NOMO-1 (cell line): ENCODE measurements around the gene IL6ST.
A peak's percentile ranks its signal among the peaks of the same experiment; 100 is the strongest.
"Not testable (repeated sequence)": the region's sequence is repeated elsewhere in the genome, so short reads cannot be mapped to it uniquely, and the experiment has no call there.

ENCODE experiments used
- DNase-seq, 2 experiments: peaks; one replicate each; lab custom pipeline; 2025; ENCODE audit not compliant: unreplicated experiment in 2 of 2; lab: John Stamatoyannopoulos, UW

The IL6ST gene

DNA sequence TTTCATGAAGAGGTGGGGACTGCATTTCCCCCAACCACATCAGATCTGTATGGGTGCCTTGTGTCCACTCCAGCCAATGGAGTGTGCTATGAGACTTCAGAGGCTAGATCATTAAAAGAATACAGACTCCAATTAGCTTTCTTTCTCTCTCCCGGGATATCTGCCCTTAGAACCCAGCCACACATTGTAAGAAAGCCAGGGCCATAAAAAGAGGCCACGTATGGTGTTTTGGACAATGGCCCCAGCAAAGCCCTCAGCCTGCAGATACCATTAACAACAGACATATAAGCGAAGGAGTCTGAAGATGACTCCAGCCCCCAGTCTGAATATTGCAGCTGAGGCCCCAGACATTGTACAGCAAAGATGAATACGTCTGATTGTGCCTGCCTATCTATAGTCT lies 21.5 kb downstream of the IL6ST start:
- no peak for DNase-seq

DNA sequence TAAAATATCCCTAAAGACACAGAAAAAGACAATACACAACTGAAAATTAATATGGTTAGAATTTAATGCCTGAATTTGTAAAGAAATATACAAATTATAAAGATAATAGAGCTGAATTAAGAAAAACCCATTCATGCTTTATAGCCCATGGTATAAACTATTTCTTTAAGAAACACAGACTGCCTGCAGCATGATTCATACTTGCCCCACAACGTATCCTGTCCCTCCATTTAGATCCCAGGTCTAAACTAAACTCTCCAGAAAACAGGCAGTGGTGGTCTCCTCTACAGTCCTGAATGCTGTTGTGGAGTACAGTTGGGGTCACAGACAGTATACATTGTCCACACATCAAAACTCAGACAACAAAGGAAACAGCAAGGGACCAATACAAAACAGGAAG lies 24.8 kb downstream of the IL6ST start:
- DNase-seq = no peak

DNA sequence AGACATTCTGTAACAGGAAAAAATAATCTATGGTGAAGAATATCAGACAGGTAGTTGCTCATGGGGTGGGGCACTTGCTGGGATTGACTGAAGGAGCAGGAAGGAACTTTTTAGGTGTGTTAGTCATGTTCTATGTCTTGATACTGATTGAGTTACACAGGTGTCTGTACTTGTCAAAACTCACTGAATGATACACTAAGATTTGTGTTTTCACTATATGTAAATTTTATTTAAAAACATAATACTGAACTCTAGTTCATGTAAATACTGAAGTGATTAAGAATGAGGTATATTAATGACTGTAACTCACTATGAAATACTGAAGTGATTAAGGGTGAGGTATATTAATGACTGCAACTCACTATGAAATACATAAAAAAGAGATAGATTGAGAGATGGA lies 28.5 kb downstream of the IL6ST start:
- no peak for DNase-seq

DNA sequence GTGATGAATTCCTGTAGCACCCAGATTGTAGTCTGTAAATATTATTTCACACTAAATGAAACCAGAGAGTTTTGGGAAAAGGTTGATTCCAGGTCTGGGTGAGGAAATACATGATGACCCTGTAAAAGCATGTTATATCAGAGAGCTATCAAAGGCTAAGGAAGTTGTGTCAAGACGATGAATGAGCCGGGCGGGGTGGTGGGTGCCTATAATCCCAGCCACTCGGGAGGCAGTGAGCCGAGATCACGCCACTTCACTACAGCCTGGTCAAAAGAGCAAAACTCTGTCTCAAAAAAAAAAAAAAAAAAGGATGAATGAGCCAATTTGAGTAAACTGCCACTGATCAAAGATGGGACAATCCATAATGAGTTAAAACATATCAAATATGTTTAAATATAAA lies 29.2 kb downstream of the IL6ST start:
- DNase-seq = no peak

DNA sequence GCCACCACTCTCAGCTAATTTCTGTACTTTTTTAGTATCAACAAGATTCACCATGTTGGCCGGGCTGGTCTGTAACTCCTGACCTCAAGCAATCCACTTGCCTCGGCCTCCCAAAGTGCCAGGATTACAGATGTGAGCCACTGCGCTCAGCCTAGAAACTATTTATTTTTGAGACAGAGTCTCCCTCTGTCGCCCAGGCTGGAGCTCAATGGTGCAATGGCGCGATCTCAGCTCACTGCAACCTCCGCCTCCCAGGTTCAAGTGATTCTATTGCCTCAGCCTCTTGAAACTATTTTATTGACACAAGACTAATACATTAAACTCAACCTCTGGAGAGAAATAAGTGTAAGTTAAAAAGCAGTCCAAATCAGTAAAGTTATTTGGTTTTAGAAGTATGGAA lies 34.0 kb downstream of the IL6ST start:
- no peak for DNase-seq

- no peak for DNase-seq
These were observed 35.6 kb downstream of the IL6ST start for GRCh38 chr5:55959208-55959607.

DNA sequence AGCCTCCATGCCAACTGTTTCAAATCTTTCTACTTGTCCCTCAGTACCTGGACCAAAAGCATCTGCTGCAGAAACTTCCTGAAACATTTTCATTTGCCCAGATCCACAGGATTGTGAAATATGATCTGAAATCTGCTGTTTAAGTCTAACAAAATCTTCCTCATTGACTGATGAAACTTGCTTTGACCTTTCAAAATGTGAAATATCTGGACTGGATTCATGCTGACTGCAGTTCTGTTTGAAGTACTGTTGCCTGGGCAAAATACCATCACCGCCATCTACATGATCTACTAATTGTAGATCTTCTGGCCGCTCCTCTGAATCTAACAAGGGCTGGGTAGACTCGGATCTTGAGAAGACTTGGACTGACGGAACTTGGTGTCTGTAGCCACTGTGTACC lies 53.6 kb downstream of the IL6ST start:
- not testable (repeated sequence) for DNase-seq

GRCh38 chr5:55937598-55937997 lies 57.2 kb downstream of the IL6ST start:
- not testable (repeated sequence) for DNase-seq

GRCh38 chr5:55936100-55936693 lies 58.6 kb downstream of the IL6ST start:
- DNase-seq = peak; percentile 35 to 67

DNA sequence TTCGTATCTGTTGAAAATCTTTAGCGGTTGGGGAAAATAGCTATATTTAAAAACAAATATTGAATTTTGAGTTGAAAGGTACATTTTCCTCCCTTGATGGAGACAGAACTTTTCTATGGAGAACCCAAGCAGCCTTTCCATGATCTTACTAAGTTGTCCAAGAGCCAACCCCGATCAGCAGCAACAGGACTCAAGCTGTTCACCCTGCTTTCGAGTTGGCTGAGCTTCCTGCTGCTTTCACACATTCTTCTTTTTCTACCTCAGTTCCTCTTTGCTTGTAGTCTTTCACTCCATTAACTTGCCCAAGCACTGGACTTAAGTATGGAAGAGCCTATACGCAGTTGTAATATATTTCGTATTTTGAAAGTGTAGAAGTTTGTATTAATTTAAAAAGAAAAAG lies 59.4 kb downstream of the IL6ST start:
- DNase-seq = no peak

GRCh38 chr5:55934720-55935119 lies 60.0 kb downstream of the IL6ST start:
- no peak for DNase-seq

DNA sequence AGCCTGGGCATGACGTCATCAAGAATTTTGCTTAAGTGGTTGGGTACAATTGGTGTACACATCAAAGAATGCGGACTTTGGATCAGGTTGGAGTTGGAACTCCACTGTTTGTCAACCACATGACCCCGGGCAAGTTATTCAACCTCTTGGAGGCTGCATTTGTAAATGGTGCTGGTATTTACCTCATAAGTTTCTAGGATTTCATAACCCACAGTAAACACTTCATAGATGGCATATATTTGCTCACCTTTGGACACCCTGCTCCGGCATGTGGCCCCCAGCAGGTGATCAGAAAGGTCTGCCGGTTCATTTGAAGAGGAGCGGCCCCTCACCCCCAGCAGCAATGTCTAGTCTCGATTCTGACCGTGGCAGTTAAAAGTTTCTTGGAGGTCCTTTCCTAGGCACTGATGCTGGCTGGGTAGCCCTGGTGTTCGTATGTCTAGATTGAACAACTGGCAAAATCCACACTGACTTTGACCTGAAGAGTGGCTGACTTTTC lies 60.6 kb downstream of the IL6ST start:
- no peak for DNase-seq

DNA sequence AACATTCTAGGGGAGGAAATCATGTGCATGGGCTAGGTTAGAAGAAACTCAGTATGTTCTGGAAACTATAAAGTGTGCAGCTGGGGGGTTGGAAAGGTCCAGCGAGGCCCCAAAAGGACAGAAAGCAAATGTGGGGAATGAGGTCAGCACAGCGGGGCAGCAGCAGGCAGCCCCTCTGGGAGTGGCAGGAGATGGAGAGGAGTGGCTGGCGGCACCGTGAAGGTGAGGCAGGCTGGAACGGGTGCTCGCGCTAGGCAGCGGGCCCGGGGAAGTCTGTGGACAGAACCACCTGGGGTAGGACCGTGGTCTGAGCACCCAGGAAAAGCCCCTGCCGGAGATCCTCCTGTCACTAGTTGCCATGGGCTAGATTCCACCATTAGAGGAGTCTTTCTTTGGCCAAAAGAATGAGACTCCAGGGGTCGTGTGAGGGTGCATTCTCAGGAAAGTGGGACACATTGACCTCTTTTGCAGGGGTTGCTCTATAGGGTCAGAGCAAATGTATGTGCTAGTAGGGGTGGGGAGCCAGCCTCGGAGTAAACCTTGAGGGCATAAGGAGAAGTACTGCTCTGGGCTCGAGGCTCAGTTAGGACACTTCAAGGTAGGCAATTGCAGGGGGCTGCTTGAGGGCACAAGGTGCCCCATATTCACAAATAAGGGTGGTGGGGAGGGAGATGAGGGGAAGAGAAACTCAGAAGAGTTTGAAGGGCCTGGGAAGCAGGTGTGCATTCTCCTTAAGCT lies 61.2 kb downstream of the IL6ST start:
- no peak for DNase-seq

DNA sequence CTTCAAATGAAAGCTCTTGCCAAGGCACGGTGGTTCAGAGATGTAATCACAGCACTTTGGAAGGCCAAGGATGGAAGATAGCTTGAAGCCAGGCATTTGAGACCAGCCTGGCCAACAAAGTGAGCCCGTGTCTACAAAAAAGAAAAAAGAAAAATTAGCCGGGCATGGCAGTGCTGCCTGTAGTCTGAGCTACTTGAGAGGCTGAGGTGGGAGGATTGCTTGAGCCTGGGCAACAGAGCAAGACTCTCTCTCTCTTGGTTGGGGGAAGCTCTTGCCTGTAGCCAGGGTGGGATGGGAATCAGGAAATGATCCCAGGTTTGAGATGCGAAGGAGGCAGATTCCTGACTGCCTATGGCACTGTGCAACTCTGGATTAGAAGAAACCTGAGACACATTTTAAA lies 62.1 kb downstream of the IL6ST start:
- no peak for DNase-seq

GRCh38 chr5:55929020-55929799 lies 65.6 kb downstream of the IL6ST start:
- DNase-seq = peak; percentile 11 to 76

DNA sequence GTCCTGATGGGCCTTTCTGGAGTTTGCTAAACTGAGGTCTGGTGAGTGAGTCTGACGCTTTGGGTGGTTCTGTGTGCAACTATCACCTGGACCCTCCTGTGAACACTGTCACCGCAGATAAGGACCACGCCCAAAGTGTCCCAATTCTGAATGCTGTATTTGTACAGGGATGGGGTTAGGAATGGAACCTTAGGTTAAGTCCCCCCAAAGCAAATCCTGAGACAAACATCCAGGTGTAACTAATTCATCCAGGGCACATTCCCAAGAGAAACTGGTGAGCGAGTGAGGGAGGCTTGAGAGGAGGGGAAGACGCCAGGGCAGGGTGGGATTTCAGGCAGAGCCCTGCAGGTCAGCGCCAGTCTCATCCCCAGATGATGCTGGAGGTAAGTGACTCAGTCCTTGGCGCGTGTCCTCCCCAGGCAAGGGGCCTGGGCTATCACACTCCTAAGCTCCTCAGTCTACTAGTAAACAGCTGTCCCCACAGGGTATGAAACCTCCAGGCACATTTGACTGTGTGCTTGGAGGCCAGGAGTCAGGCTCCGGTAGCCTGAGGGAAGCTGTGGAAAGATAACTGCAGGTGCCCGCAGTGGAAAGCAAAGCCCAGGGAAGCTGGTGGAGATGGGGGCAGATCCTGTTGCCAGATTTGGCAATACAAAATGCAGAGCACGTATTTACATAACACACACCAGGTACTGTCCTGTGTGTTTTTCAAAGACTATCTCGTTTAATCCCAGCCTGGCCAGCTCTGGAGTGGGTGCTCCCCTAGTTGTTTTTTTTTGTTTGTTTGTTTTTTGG lies 66.7 kb downstream of the IL6ST start:
- DNase-seq = no peak

GRCh38 chr5:55926476-55926875 lies 68.3 kb downstream of the IL6ST start:
- DNase-seq = no peak

GRCh38 chr5:55925712-55926111 lies 69.1 kb downstream of the IL6ST start:
- no peak for DNase-seq

DNA sequence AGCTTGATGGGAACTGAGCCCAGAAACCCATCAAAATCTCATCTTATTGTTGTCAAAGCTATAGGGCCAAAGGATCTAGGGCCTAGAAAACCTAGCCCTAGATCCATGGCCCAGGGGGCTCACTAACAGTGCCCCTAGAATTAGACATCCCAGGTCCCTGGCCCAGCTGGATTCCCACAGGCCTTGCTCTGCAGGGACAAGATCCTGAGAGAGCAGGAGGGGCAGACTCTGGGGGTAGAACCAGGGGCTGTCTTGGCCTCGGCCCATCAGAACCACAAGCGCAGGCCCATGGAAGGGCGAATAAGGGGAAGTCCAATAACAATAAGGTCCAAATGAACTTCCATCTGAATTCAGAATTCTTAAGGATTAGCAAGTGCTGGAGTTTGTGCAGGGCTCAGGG lies 69.6 kb downstream of the IL6ST start:
- no peak for DNase-seq

- DNase-seq = no peak
These were observed 70.0 kb downstream of the IL6ST start for GRCh38 chr5:55924744-55925143.
